HG03520 (cell line): ENCODE results near the gene OBSCN.
A peak's percentile ranks its signal among the peaks of the same experiment; 100 is the strongest.
"Not testable (repeated sequence)": the region's sequence is repeated elsewhere in the genome, so short reads cannot be mapped to it uniquely, and the experiment has no call there.

Experiments used
- ATAC-seq: cut with Tn5 transposase; IDR thresholded peaks from one replicate; pipeline ENCODE4 v1.9.1; 2021; ENCODE audit warnings: mild to moderate bottlenecking, moderate library complexity; ENCODE audit not compliant: unreplicated experiment

The OBSCN gene

DNA sequence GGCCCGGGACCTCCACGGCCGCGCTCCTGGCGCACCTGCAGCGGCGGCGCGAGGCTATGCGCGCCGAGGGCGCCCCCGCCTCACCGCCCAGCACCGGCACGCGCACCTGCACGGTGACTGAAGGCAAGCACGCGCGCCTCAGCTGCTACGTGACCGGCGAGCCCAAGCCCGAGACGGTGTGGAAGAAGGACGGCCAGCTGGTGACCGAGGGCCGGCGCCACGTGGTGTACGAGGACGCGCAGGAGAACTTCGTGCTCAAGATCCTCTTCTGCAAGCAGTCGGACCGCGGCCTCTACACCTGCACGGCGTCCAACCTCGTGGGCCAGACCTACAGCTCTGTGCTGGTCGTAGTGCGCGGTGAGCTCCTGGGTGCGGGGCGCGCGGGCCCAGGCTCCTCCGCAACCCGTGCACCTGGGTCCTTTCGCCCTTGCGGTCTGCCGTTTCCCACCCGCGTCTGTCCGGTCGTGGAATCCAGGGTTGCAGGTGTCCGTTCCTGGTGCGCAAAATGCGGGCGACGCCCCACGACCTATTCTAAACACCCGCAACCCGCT is 4.6 kb downstream of the OBSCN start:
- no peak for ATAC-seq

GRCh38 chr1:228212966-228213844 is 5.4 kb downstream of the OBSCN start:
- peak; percentile 95 for ATAC-seq

DNA sequence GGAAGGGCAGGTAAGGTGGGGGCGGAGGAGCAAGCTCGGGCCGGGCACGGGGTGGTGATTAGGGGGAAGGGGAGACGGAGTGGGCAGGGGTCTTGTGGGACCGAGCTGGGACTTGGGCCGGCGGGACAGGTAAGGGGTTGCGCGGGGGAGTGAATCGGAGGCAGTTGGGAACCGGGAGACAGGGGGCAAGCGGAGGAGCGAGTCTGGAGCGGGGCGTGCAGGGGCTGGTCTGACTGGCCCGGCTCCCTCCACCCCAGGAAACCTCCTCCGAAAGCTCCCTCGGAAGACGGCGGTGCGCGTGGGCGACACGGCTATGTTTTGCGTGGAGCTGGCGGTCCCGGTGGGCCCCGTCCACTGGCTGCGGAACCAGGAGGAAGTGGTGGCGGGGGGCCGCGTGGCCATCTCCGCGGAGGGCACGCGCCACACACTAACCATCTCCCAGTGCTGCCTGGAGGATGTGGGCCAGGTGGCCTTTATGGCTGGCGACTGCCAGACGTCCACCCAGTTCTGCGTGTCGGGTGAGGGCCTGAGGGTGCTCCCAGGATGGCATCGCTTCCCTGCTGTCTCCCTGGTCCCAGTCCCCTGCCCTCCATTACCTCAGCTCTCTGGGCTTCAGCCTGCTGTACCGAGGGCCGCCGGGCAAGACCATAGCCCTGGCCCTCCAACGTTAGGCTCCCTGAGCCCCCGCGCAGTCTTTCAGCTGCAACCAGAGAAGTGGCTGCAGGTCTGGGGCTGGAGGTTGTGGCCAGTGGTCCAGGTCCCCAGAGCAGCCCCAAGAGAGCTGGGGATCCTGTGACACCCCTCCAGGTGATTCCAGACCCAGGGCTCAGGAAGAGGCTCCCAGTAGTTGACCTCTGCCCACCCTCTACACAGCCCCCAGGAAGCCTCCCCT is 6.3 kb downstream of the OBSCN start:
- no peak for ATAC-seq

GRCh38 chr1:228214921-228215662 is 7.2 kb downstream of the OBSCN start:
- ATAC-seq, result no peak

DNA sequence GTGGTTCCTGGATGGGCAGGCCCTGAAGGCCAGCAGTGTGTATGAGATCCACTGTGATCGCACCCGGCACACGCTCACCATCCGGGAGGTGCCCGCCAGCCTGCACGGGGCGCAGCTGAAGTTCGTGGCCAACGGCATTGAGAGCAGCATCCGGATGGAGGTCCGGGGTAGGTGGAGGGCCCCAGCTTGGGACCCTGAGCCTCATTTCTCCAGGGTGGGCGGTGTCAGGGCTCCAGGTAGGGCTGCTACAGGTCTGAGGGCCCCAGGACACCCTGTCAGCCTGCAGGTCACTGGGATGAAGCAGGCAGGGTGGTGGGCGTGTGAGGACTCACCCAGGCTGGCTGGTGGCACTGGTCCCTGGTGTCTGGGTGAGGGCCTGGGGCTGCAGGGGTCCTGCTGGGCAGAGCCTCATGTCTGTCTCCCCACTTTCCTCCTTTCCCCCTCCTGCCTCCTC is 7.8 kb downstream of the OBSCN start:
- no peak for ATAC-seq

DNA sequence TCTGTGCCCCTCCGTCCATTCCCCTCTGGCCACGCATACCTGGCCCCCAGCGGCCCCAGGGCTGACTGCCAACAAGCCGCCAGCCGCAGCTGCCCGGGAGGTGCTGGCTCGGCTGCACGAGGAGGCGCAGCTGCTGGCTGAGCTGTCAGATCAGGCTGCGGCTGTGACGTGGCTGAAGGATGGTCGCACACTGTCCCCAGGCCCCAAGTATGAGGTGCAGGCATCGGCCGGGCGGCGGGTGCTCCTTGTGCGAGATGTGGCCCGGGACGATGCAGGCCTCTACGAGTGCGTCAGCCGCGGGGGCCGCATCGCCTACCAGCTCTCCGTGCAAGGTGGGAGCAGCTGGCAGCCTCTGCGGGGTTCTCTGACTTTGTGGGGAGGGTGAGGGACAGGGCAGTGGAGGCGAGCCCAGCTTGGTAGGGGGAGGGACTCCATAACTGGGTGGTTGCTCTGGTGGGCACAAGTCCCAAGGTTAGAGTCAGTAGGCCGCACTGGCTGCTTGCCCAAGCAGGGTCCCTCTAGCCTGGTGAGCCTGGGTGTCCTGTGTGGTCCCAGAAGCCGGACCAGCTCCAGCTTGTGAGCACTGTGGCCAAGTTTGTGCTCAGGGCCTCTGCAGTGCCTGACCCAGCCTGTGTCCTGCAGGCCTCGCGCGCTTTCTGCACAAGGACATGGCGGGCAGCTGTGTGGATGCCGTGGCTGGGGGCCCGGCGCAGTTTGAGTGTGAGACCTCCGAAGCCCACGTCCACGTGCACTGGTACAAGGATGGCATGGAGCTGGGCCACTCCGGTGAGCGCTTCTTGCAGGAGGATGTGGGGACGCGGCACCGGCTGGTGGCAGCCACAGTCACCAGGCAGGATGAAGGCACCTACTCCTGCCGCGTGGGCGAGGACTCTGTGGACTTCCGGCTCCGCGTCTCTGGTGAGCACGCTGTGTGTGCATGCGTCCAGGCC is 8.8 kb downstream of the OBSCN start:
- ATAC-seq, result no peak

- ATAC-seq, result no peak
Measured at GRCh38 chr1:228217551-228218344, 9.9 kb downstream of the OBSCN start.

GRCh38 chr1:228218513-228219244 is 10.8 kb downstream of the OBSCN start:
- no peak for ATAC-seq

- no peak for ATAC-seq
Measured at GRCh38 chr1:228219245-228219961, 11.6 kb downstream of the OBSCN start.

GRCh38 chr1:228219962-228220780 is 12.3 kb downstream of the OBSCN start:
- no peak for ATAC-seq

DNA sequence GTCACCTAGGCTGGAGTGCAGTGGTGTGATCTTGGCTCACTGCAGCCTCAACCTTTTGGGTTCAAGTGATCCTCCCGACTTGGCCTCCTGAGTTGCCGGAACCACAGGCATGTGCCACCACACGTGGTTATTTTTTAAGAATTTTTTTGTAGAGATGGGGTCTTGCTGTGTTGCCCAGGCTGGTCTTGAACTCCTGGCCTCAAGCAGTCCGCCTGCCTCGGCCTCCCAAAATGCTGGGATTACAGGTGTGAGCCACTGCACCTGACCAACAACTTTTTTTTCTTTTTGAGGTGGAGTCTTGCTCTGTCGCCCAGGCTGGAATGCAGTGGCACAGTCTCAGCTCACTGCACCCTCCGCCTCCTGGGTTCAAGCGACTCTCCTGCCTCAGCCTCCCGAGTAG is 13.3 kb downstream of the OBSCN start:
- not testable (repeated sequence) for ATAC-seq

DNA sequence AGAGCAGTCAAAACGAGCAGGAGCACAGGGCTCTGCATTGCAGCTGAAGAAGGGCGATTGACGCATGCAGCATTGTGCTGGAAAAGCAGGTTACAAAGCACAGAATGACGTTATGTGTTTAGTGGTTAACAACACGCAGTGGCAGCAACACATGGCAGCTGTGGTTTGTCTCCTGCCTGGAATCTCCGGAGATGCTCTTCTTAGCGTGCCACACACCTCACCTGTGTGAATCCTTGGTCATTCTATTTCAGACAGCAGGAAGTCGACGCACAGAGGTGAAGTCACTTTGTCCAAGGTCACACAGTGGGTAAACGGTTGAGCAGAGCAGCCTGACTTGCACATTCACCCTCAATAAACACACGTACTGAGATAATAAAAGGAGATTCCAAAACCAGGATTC is 14.7 kb downstream of the OBSCN start:
- ATAC-seq, result no peak

- ATAC-seq, result no peak
Measured at GRCh38 chr1:228224198-228225164, 16.6 kb downstream of the OBSCN start.

DNA sequence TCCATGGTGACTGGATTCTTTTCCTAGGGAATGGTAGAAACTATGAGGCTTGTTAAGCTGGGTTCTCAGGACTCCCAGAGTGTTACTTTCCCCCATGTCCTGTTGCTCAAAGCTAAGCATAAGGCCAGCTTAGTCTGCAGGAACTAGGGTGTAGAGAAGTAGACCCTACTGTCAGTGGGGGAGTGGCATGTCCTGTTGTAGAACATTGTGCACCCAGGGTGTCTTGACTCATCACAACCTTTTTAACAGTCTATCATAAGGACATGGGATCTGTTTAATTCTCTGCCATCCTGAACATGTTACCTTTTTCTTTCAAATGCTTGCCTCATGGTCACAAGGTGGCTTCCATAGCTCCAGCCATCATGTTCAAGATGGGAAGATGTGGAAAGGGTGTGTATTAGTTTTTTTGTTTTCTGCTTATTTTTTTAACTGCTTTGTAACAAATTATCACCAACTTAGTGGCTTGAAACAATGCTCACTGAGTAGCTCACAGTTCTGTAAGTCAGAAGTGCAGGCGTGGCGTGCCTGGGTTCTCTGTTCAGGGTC is 17.4 kb downstream of the OBSCN start:
- ATAC-seq, result no peak

DNA sequence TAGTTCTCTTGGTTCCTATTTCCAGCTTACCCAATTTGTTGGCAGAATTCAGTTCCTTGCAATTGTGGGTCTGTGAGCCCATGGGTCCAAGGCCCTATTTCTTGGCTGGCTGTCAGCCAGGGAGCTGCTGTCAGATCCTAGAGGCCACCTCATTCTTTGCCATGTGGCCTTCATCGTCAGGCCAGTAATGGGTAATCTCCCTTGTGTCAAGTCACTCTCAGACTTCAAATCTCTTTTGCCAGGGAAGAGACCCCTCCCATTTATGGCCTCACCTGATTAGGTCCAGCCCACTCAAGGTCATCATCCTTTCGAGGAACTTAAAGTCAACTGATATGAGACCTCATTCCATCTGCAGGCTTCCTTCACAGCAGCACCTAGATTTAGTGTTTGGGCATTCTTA is 17.9 kb downstream of the OBSCN start:
- no peak for ATAC-seq
